ENCODE results near the gene TGM3. TPM values are rescaled to one million over a fixed set of nuclear protein-coding genes. Genes with fewer than 3 reads are reported as not detected.
A peak's percentile ranks its signal among the peaks of the same experiment; 100 is the strongest.

Gene TGM3
- total RNA-seq, 6 donors from 2014 or later, result 0.33 to 1.0 (median 0.46) TPM; not detected in 1

DNA sequence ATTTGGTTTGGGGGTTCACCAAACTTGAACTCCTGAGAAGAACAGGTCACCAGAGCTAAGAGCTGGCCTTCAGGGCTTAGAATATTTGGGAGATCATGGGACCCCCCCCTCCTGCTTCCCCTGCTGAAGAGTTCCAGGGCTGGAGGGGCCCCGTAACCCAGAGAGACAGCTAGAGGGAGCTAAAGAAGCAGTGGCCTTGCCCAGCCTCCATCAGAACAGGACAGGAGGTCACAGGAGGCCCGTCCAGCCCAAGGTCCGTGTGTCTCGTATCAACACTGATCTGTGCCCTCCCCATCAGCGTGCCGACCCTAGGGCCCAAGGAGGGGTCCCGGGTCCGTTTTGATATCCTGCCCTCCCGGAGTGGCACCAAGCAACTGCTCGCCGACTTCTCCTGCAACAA is 44.3 kb downstream of the TGM3 start:
- WGBS, 2 donors, result 76 to 91% methylated on average over 7 to 10 of the region's 11 CpGs
- H3K9me3 ChIP-seq, result no peaks in the 10 kb centered on the region
- DNase-seq, result peak in 1 of 2 donors; percentile 42
- TF ChIP-seq EP300 (IDR thresholded peaks at IDR 0.05), result no peak
- TF ChIP-seq POLR2AphosphoS5 (IDR thresholded peaks at IDR 0.05), result no peak
- no peak for TF ChIP-seq POLR2A (IDR thresholded peaks at IDR 0.05)
- H3K4me1 ChIP-seq, result no peaks in the 10 kb centered on the region
- no peak for ATAC-seq (ENCODE audit: low FRiP score in 2 of 2)
- no peaks in the 10 kb centered on the region for H3K27me3 ChIP-seq
- no peaks in the 10 kb centered on the region for H3K36me3 ChIP-seq
- H3K27ac ChIP-seq, result no peak overlapping the region
- H3K4me3 ChIP-seq, result no peak overlapping the region

DNA sequence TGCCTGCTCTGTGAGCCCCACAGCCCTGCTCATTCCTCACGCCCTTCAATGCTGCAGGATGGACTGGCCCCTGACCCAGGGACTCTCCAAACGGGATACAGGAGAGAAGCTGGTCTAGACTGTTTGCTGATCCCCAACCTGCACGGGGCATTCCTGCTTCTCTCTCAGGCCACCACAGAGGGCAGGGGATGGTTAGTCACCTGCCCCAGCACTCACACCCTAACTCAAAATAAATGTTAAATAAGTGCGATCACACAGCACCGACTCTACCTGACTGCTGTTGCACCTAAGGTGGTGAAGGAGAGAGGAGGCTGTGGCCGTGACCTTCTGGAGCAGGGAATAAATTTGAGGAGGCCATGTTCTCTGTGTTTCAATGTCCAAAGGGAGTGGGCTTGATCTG is 45.0 kb downstream of the TGM3 start:
- no peaks in the 10 kb centered on the region for H3K36me3 ChIP-seq
- no peak overlapping the region for H3K4me3 ChIP-seq
- H3K9me3 ChIP-seq, result no peaks in the 10 kb centered on the region
- ATAC-seq (ENCODE audit: low FRiP score in 2 of 2), result no peak
- no peaks in the 10 kb centered on the region for H3K27me3 ChIP-seq
- TF ChIP-seq POLR2AphosphoS5 (IDR thresholded peaks at IDR 0.05) (no peak), POLR2A (IDR thresholded peaks at IDR 0.05) (no peak), EP300 (IDR thresholded peaks at IDR 0.05) (no peak)
- TF ChIP-seq, protein P1, sequence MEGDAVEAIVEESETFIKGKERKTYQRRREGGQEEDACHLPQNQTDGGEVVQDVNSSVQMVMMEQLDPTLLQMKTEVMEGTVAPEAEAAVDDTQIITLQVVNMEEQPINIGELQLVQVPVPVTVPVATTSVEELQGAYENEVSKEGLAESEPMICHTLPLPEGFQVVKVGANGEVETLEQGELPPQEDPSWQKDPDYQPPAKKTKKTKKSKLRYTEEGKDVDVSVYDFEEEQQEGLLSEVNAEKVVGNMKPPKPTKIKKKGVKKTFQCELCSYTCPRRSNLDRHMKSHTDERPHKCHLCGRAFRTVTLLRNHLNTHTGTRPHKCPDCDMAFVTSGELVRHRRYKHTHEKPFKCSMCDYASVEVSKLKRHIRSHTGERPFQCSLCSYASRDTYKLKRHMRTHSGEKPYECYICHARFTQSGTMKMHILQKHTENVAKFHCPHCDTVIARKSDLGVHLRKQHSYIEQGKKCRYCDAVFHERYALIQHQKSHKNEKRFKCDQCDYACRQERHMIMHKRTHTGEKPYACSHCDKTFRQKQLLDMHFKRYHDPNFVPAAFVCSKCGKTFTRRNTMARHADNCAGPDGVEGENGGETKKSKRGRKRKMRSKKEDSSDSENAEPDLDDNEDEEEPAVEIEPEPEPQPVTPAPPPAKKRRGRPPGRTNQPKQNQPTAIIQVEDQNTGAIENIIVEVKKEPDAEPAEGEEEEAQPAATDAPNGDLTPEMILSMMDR (IDR thresholded peaks at IDR 0.05), result no peak
- no peak overlapping the region for H3K27ac ChIP-seq
- DNase-seq, result no peak
- no peaks in the 10 kb centered on the region for H3K4me1 ChIP-seq
- WGBS, 2 donors, result 82 to 86% methylated on average over 6 of the region's 6 CpGs

DNA sequence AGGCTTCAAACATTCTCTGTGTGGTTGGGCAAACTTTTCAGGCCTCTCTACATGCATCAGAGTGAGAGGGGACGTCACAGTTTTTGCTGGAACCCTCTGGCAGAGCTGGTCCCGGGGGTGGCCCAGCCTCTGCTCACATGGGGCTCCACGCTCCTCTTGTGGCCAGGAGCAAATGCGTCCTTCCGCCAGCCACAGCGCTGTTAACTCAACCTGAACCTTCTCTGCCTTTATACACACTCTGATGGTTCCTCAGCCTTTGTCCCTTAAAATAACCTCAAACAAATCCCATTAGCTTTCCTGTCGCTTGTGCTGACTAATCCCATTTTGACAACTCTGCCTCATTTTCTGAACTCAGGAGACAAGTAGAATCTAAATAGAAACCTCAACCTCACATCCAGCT is 45.5 kb downstream of the TGM3 start:
- no peaks in the 10 kb centered on the region for H3K36me3 ChIP-seq
- H3K4me3 ChIP-seq, result no peak overlapping the region
- H3K9me3 ChIP-seq, result no peaks in the 10 kb centered on the region
- 74 to 82% methylated on average over 6 to 7 of the region's 7 CpGs for WGBS, 2 donors
- H3K27me3 ChIP-seq, result no peaks in the 10 kb centered on the region
- no peak overlapping the region for H3K27ac ChIP-seq
- no peaks in the 10 kb centered on the region for H3K4me1 ChIP-seq
- DNase-seq (no peak), ATAC-seq (ENCODE audit: low FRiP score in 2 of 2) (no peak)
- TF ChIP-seq POLR2A (IDR thresholded peaks at IDR 0.05), result no peak
- no peak for TF ChIP-seq EP300 (IDR thresholded peaks at IDR 0.05)
- TF ChIP-seq, protein P1 (IDR thresholded peaks at IDR 0.05), result no peak
- TF ChIP-seq POLR2AphosphoS5 (IDR thresholded peaks at IDR 0.05), result no peak

DNA sequence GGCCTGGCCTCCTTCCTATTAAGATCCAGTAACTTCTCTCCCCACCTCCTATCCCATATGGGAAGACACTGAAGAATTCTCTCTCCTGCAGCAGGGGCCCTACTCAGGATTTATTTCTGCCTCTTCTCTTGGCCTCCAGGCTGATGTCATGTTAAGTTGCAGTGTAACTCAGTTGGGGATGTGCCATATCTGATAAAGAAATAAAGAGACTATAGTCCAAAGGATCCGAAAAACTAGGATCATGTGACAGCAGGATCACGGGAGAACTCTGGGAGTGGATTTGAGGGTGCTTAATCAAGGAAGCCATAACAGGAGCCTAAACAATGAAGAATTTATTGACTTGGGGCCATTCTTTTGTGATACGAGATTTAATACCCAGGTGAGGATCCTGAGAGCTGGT is 46.4 kb downstream of the TGM3 start:
- TF ChIP-seq, protein P1 (IDR thresholded peaks at IDR 0.05), result no peak
- no peak for TF ChIP-seq EP300 (IDR thresholded peaks at IDR 0.05)
- no peak for TF ChIP-seq POLR2AphosphoS5 (IDR thresholded peaks at IDR 0.05)
- TF ChIP-seq POLR2A (IDR thresholded peaks at IDR 0.05), result no peak
- no peak overlapping the region for H3K27ac ChIP-seq
- DNase-seq, result no peak
- no peak overlapping the region for H3K4me3 ChIP-seq
- no peaks in the 10 kb centered on the region for H3K9me3 ChIP-seq
- H3K27me3 ChIP-seq, result no peaks in the 10 kb centered on the region
- no peaks in the 10 kb centered on the region for H3K4me1 ChIP-seq
- H3K36me3 ChIP-seq, result no peaks in the 10 kb centered on the region
- 49 to 66% methylated on average over 3 of the region's 3 CpGs for WGBS, 2 donors
- ATAC-seq (ENCODE audit: low FRiP score in 2 of 2), result no peak

DNA sequence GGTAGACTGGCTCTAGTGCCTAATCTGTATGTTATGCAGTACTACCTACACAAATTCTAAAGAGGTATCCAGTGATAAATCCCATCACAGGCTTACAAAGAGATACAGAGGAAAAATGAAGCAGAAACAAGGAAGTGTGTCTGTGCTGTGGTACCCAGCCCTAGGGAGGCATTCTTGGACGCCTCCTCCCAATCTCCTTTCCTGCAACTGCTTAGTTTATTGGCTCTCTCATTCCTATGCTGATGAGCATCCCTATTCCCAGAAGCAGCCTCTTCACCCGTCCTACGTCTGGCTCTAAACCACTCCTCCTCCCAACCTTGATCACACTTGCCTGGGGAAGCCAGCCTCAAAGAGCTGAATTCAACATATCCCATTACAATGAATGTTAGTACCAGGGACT is 50.4 kb downstream of the TGM3 start:
- Histone ChIP-seq H3K4me3 (no peak overlapping the region), H3K36me3 (no peaks in the 10 kb centered on the region), H3K4me1 (no peaks in the 10 kb centered on the region), H3K27ac (no peak overlapping the region), H3K9me3 (no peaks in the 10 kb centered on the region), H3K27me3 (no peaks in the 10 kb centered on the region)
- TF ChIP-seq POLR2A (IDR thresholded peaks at IDR 0.05), result no peak
- TF ChIP-seq, protein P1 (IDR thresholded peaks at IDR 0.05), result no peak
- no peak for TF ChIP-seq POLR2AphosphoS5 (IDR thresholded peaks at IDR 0.05)
- no peak for TF ChIP-seq EP300 (IDR thresholded peaks at IDR 0.05)
- DNase-seq, result no peak
- no peak for ATAC-seq (ENCODE audit: low FRiP score in 2 of 2)
- 63 to 66% methylated on average over 3 of the region's 3 CpGs for WGBS, 2 donors
